Rectal smooth muscle tissue (tissue), 1 donor: ENCODE measurements around the gene APBA3.

Source experiments
- H3K27ac ChIP-seq: one replicate; pipeline ENCODE4 v1.7.0; 2013; ENCODE audit warnings: low read depth, low read length, inconsistent platforms
- H3K27me3 ChIP-seq: one replicate; pipeline ENCODE4 v1.7.0; 2013; ENCODE audit warnings: low read length; ENCODE audit not compliant: control insufficient read depth, insufficient read depth
- H3K36me3 ChIP-seq: one replicate; pipeline ENCODE4 v1.7.0; 2013; ENCODE audit warnings: low read length; ENCODE audit not compliant: control insufficient read depth, insufficient read depth
- H3K4me1 ChIP-seq: one replicate; pipeline ENCODE4 v1.7.0; 2013; ENCODE audit warnings: low read length; ENCODE audit not compliant: control insufficient read depth, insufficient read depth
- H3K4me3 ChIP-seq: one replicate; pipeline ENCODE4 v1.7.0; 2013; ENCODE audit warnings: low read length
- H3K9ac ChIP-seq: one replicate; pipeline ENCODE4 v1.7.0; 2013; ENCODE audit warnings: low read length

The APBA3 gene

GRCh38 chr19:3746371-3747056, 15.0 kb downstream of the APBA3 start:
- no peaks in the 10 kb centered on the region for H3K27me3 ChIP-seq
- peaks cover 17% of the 10 kb centered on the region for H3K36me3 ChIP-seq
- H3K4me1 ChIP-seq, result no peaks in the 10 kb centered on the region
- no peak overlapping the region for H3K4me3 ChIP-seq
- H3K27ac ChIP-seq, result no peak overlapping the region
- no peak overlapping the region for H3K9ac ChIP-seq

GRCh38 chr19:3745363-3746045, 16.0 kb downstream of the APBA3 start:
- no peak overlapping the region for H3K27ac ChIP-seq
- peaks cover 12% of the 10 kb centered on the region for H3K36me3 ChIP-seq
- H3K27me3 ChIP-seq, result no peaks in the 10 kb centered on the region
- H3K4me3 ChIP-seq, result no peak overlapping the region
- no peak overlapping the region for H3K9ac ChIP-seq
- no peaks in the 10 kb centered on the region for H3K4me1 ChIP-seq

- H3K36me3 ChIP-seq, result peaks cover 2% of the 10 kb centered on the region
- no peaks in the 10 kb centered on the region for H3K4me1 ChIP-seq
- H3K27ac ChIP-seq, result no peak overlapping the region
- H3K4me3 ChIP-seq, result no peak overlapping the region
- no peak overlapping the region for H3K9ac ChIP-seq
- no peaks in the 10 kb centered on the region for H3K27me3 ChIP-seq
Measured at GRCh38 chr19:3743486-3743885, 18.0 kb downstream of the APBA3 start.

GRCh38 chr19:3740431-3740830, 21.1 kb downstream of the APBA3 start:
- Histone ChIP-seq H3K27ac (no peak overlapping the region), H3K27me3 (no peaks in the 10 kb centered on the region), H3K4me3 (no peak overlapping the region), H3K36me3 (no peaks in the 10 kb centered on the region), H3K9ac (no peak overlapping the region), H3K4me1 (no peaks in the 10 kb centered on the region)

GRCh38 chr19:3738477-3739220, 22.8 kb downstream of the APBA3 start:
- H3K4me3 ChIP-seq, result no peak overlapping the region
- H3K36me3 ChIP-seq, result no peaks in the 10 kb centered on the region
- H3K4me1 ChIP-seq, result no peaks in the 10 kb centered on the region
- no peak overlapping the region for H3K27ac ChIP-seq
- no peak overlapping the region for H3K9ac ChIP-seq
- H3K27me3 ChIP-seq, result no peaks in the 10 kb centered on the region

GRCh38 chr19:3737487-3738205, 23.8 kb downstream of the APBA3 start:
- no peak overlapping the region for H3K4me3 ChIP-seq

GRCh38 chr19:3736106-3736724, 25.3 kb downstream of the APBA3 start:
- H3K9ac ChIP-seq, result no peak overlapping the region
- no peaks in the 10 kb centered on the region for H3K36me3 ChIP-seq
- H3K27ac ChIP-seq, result no peak overlapping the region
- no peak overlapping the region for H3K4me3 ChIP-seq
- no peaks in the 10 kb centered on the region for H3K27me3 ChIP-seq
- H3K4me1 ChIP-seq, result no peaks in the 10 kb centered on the region

More at GRCh38 chr19:3737487-3738205, 23.8 kb downstream of the APBA3 start:
- Histone ChIP-seq H3K9ac (no peak overlapping the region), H3K4me1 (no peaks in the 10 kb centered on the region), H3K27me3 (no peaks in the 10 kb centered on the region), H3K27ac (no peak overlapping the region), H3K36me3 (no peaks in the 10 kb centered on the region)

GRCh38 chr19:3734310-3734600, 27.2 kb downstream of the APBA3 start:
- Histone ChIP-seq H3K27ac (no peak overlapping the region), H3K36me3 (no peaks in the 10 kb centered on the region), H3K27me3 (no peaks in the 10 kb centered on the region), H3K4me3 (no peak overlapping the region), H3K4me1 (no peaks in the 10 kb centered on the region), H3K9ac (no peak overlapping the region)

GRCh38 chr19:3733549-3734309, 27.8 kb downstream of the APBA3 start:
- Histone ChIP-seq H3K27me3 (no peaks in the 10 kb centered on the region), H3K9ac (no peak overlapping the region), H3K4me3 (no peak overlapping the region), H3K27ac (no peak overlapping the region), H3K36me3 (no peaks in the 10 kb centered on the region), H3K4me1 (no peaks in the 10 kb centered on the region)

GRCh38 chr19:3732108-3732507, 29.4 kb downstream of the APBA3 start:
- Histone ChIP-seq H3K27me3 (no peaks in the 10 kb centered on the region), H3K4me3 (no peak overlapping the region), H3K36me3 (no peaks in the 10 kb centered on the region), H3K4me1 (no peaks in the 10 kb centered on the region), H3K9ac (no peak overlapping the region), H3K27ac (no peak overlapping the region)

GRCh38 chr19:3730457-3730958, 31.0 kb downstream of the APBA3 start:
- Histone ChIP-seq H3K4me1 (no peaks in the 10 kb centered on the region), H3K27me3 (no peaks in the 10 kb centered on the region), H3K9ac (no peak overlapping the region), H3K36me3 (no peaks in the 10 kb centered on the region), H3K27ac (no peak overlapping the region), H3K4me3 (no peak overlapping the region)
